ENCODE results near the gene CDC27.
"Not testable (repeated sequence)": the region's sequence is repeated elsewhere in the genome, so short reads cannot be mapped to it uniquely, and the experiment has no call there.

CDC27 gene

DNA sequence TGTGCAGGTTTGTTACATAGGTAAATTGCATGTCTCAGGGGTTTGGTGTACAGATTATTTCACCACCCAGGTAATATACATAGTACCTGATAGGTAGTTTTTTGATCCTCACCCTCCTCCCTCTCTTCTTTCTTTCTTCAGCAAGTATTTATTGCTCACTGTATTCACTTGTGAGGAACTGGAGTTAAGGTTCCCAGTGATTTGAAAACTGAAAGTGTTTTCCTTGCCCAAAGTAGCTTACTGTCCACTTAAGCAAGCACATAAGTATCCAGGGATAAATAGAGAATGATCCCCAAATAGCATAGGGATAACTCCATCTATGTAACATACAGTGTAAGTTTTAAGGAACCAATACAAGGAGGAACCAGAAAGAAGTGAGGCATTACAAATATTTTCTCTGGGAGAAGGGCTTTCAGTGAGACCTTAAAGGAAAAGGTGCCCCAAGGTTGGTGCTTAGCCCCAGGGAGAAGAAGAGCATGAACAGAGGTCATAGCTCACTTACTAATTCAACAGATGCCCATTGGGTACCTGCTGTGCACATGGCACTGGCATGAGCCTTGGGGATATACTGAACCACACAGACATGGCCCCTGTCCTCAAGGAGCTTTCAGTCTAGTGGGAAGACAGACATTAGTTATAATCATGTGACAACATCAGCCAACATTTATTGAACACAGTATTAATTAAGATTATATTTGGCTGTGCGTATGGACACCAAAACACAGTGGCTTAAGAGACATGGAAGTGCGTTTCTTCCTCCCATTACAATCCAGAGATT lies 37.0 kb upstream of the CDC27 start:
- in situ Hi-C loops (cut with MboI; ENCODE audit: low sequenced_read_pairs, unreplicated experiment) = no loop called here
- no peak for DNase-seq (ENCODE audit: low spot score)
- TF ChIP-seq, protein P1, sequence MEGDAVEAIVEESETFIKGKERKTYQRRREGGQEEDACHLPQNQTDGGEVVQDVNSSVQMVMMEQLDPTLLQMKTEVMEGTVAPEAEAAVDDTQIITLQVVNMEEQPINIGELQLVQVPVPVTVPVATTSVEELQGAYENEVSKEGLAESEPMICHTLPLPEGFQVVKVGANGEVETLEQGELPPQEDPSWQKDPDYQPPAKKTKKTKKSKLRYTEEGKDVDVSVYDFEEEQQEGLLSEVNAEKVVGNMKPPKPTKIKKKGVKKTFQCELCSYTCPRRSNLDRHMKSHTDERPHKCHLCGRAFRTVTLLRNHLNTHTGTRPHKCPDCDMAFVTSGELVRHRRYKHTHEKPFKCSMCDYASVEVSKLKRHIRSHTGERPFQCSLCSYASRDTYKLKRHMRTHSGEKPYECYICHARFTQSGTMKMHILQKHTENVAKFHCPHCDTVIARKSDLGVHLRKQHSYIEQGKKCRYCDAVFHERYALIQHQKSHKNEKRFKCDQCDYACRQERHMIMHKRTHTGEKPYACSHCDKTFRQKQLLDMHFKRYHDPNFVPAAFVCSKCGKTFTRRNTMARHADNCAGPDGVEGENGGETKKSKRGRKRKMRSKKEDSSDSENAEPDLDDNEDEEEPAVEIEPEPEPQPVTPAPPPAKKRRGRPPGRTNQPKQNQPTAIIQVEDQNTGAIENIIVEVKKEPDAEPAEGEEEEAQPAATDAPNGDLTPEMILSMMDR (IDR thresholded peaks at IDR 0.05; ENCODE audit: borderline replicate concordance, control extremely low read depth, extremely low read depth, insufficient read depth, missing control alignments) = no peak

- TF ChIP-seq, protein P1 (IDR thresholded peaks at IDR 0.05; ENCODE audit: borderline replicate concordance, control extremely low read depth, extremely low read depth, insufficient read depth, missing control alignments) = no peak
- no peak for DNase-seq (ENCODE audit: low spot score)
- in situ Hi-C loops (cut with MboI; ENCODE audit: low sequenced_read_pairs, unreplicated experiment) = no loop called here
Measured at GRCh38 chr17:47225436-47225858, 36.4 kb upstream of the CDC27 start.

DNA sequence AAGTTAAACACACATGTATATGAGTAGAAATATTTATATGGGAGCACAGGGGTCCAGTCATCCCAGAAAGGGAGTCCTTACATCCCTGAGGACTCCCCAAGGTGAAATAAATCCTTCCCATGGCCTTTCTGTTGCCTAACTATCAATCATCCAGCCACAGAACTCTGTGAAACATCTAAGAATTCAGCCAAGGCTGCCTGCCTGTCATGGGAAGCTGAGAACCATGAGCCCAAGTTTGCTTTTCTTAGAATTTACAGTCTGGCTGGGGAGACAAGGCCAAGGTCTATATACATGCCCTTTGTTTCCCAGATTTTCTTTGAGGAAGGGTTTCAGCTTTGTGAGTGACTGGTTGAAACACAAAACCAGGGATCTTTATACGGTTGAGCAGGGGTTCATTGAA lies 35.9 kb upstream of the CDC27 start:
- in situ Hi-C loops (cut with MboI; ENCODE audit: low sequenced_read_pairs, unreplicated experiment) = no loop called here
- no peak for DNase-seq (ENCODE audit: low spot score)
- TF ChIP-seq, protein P1 (IDR thresholded peaks at IDR 0.05; ENCODE audit: borderline replicate concordance, control extremely low read depth, extremely low read depth, insufficient read depth, missing control alignments) = no peak

DNA sequence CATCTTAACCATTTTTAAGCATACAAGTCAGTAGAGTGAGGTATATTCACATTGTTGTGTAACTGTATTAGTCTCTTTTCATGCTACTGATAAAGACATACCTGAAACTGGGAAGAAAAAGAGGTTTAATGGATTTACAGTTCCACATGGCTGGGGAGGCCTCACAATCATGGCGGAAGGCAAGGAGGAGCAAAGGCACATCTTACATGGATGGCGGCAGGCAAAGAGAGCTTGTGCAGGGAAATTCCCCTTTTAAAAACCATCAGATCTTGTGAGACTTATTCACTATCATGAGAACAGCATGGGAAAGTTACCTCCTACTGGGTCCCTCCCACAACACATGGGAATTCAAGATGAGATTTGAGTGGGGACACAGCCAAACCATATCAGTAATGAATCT lies 35.0 kb upstream of the CDC27 start:
- DNase-seq (ENCODE audit: low spot score); in situ Hi-C loops (cut with MboI; ENCODE audit: low sequenced_read_pairs, unreplicated experiment): not testable (repeated sequence)

GRCh38 chr17:47223460-47223859 lies 34.4 kb upstream of the CDC27 start:
- no peak for DNase-seq (ENCODE audit: low spot score)
- TF ChIP-seq, protein P1 (IDR thresholded peaks at IDR 0.05; ENCODE audit: borderline replicate concordance, control extremely low read depth, extremely low read depth, insufficient read depth, missing control alignments) = no peak
- in situ Hi-C loops (cut with MboI; ENCODE audit: low sequenced_read_pairs, unreplicated experiment) = no loop called here

GRCh38 chr17:47223007-47223406 lies 33.9 kb upstream of the CDC27 start:
- in situ Hi-C loops (cut with MboI; ENCODE audit: low sequenced_read_pairs, unreplicated experiment) = no loop called here
- DNase-seq (ENCODE audit: low spot score) = no peak
- TF ChIP-seq, protein P1 (IDR thresholded peaks at IDR 0.05; ENCODE audit: borderline replicate concordance, control extremely low read depth, extremely low read depth, insufficient read depth, missing control alignments) = no peak

- no peak for DNase-seq (ENCODE audit: low spot score)
- TF ChIP-seq, protein P1 (IDR thresholded peaks at IDR 0.05; ENCODE audit: borderline replicate concordance, control extremely low read depth, extremely low read depth, insufficient read depth, missing control alignments) = no peak
- in situ Hi-C loops (cut with MboI; ENCODE audit: low sequenced_read_pairs, unreplicated experiment) = no loop called here
Measured at GRCh38 chr17:47222047-47222446, 33.0 kb upstream of the CDC27 start.

All from GM13976 (cell line).